Measurements from ENCODE around the gene RIMBP2.

GRCh38 chr12:130384234-130384633 lies 331.9 kb downstream of the RIMBP2 start:
- TF ChIP-seq, protein P1, sequence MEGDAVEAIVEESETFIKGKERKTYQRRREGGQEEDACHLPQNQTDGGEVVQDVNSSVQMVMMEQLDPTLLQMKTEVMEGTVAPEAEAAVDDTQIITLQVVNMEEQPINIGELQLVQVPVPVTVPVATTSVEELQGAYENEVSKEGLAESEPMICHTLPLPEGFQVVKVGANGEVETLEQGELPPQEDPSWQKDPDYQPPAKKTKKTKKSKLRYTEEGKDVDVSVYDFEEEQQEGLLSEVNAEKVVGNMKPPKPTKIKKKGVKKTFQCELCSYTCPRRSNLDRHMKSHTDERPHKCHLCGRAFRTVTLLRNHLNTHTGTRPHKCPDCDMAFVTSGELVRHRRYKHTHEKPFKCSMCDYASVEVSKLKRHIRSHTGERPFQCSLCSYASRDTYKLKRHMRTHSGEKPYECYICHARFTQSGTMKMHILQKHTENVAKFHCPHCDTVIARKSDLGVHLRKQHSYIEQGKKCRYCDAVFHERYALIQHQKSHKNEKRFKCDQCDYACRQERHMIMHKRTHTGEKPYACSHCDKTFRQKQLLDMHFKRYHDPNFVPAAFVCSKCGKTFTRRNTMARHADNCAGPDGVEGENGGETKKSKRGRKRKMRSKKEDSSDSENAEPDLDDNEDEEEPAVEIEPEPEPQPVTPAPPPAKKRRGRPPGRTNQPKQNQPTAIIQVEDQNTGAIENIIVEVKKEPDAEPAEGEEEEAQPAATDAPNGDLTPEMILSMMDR (IDR thresholded peaks at IDR 0.05; ENCODE audit: borderline replicate concordance, extremely low read depth, low read length, poor library complexity, severe bottlenecking), result no peak
- TF ChIP-seq EZH2 (IDR thresholded peaks at IDR 0.05; ENCODE audit: borderline replicate concordance, low read depth, low read length, severe bottlenecking), result no peak
